CD8-positive, alpha-beta memory T cell (primary cell): ENCODE data around the gene HECTD4. TPM values are rescaled to one million over a fixed set of nuclear protein-coding genes. Genes with fewer than 3 reads are reported as not detected.

Source experiments
- CTCF ChIA-PET: fragments of 350-600 bp; sonication (Branson Sonifier 250); formaldehyde crosslinking; loops from one replicate; lab custom pipeline; 2021; ENCODE audit warnings: antibody characterized with exemption; lab: Charles Lee
- POLR2A ChIA-PET: fragments of 350-600 bp; sonication (Branson Sonifier 250); formaldehyde crosslinking; loops from one replicate; lab custom pipeline; 2021; ENCODE audit warnings: antibody characterized with exemption; lab: Charles Lee
- DNase-seq, 5 donors: peaks; one replicate each; pipeline versions ENCODE4 v3.0.0 to v3.0.0-alpha.2; 2020 to 2022; ENCODE audit warnings: mixed read lengths in 1 of 5
- H3K27ac ChIP-seq: one replicate; pipeline ENCODE4 v1.7.0; 2013; ENCODE audit warnings: low read depth, mild to moderate bottlenecking, low read length, moderate library complexity
- H3K27me3 ChIP-seq: 2 replicates; pipeline ENCODE4 v1.7.0; 2013; ENCODE audit warnings: low read length, mild to moderate bottlenecking; ENCODE audit not compliant: insufficient read depth, poor library complexity, severe bottlenecking
- H3K36me3 ChIP-seq: 2 replicates; pipeline ENCODE4 v1.7.0; 2013; ENCODE audit warnings: mild to moderate bottlenecking, low read length, moderate library complexity; ENCODE audit not compliant: insufficient read depth
- H3K4me1 ChIP-seq: 2 replicates; pipeline ENCODE4 v1.7.0; 2013; ENCODE audit warnings: mild to moderate bottlenecking, low read length, moderate library complexity; ENCODE audit not compliant: insufficient read depth
- H3K4me3 ChIP-seq: 2 replicates; pipeline ENCODE4 v1.7.0; 2013; ENCODE audit warnings: mild to moderate bottlenecking, low read length
- H3K9me3 ChIP-seq: 2 replicates; pipeline ENCODE4 v1.7.0; 2013; ENCODE audit warnings: mild to moderate bottlenecking, low read length
- H3K27ac Mint-ChIP-seq, 8 donors: one replicate each; pipeline ENCODE4 v1.8.0; 2020 to 2021; ENCODE audit warnings: mixed read lengths in 8 of 8, mild to moderate bottlenecking in 6 of 8, inconsistent platforms in 3 of 8, moderate library complexity in 3 of 8
- H3K27me3 Mint-ChIP-seq, 2 donors: one replicate each; pipeline ENCODE4 v1.8.0; 2020 to 2021; ENCODE audit warnings: mixed read lengths in 2 of 2, mild to moderate bottlenecking in 1 of 2, moderate library complexity in 1 of 2
- H3K36me3 Mint-ChIP-seq, 3 donors: one replicate each; pipeline ENCODE4 v1.8.0; 2020 to 2021; ENCODE audit warnings: mixed read lengths in 3 of 3, inconsistent platforms in 1 of 3, mild to moderate bottlenecking in 1 of 3
- H3K4me1 Mint-ChIP-seq, 3 donors: one replicate each; pipeline ENCODE4 v1.8.0; 2020 to 2021; ENCODE audit warnings: mixed read lengths in 3 of 3, inconsistent platforms in 1 of 3, mild to moderate bottlenecking in 1 of 3
- H3K4me3 Mint-ChIP-seq, 7 donors: one replicate each; pipeline ENCODE4 v1.8.0; 2020 to 2021; ENCODE audit warnings: mixed read lengths in 7 of 7, mild to moderate bottlenecking in 6 of 7, moderate library complexity in 4 of 7, inconsistent platforms in 2 of 7
- H3K9me3 Mint-ChIP-seq, 5 donors: one replicate each; pipeline ENCODE4 v1.8.0; 2020 to 2022; ENCODE audit warnings: mixed read lengths in 5 of 5, mild to moderate bottlenecking in 3 of 5, moderate library complexity in 2 of 5, inconsistent platforms in 1 of 5
- polyA plus RNA-seq: library from polyadenylated mRNA; unstranded; fragments of 300-500 nt; fragmentation: Illumina TruSeq; gene quantifications from one replicate; pipeline ENCODE4 v1.2.3, GENCODE V29; 2021
- total RNA-seq, 2 experiments: library from RNA; stranded (reverse); gene quantifications; one replicate each; pipeline ENCODE4 v1.2.3, GENCODE V29; 2021

HECTD4 gene
- total and polyA plus RNA-seq, 3 experiments from 2014 or later: 3.1 to 32.8 (median 29.7) TPM

DNA sequence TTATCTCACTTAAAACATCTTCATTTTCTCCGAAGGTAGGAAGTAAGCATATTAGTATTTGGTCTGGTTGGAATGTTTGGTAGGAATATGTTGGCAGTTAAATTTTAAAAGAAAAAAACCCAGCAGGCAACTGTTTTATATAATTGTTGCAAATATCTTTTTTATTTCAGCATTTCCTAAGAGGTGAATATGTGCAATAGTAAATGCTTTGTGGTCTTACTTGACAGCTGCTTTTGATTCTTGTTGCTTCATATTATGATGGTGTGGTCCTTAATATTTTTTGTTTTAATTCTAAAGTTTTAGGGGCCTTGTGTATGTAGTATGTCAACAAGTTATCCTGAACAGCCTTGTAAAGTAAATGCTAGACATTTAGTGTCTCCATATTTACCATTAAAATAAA is 250.5 kb downstream of the HECTD4 start:
- Mint-ChIP-seq H3K27me3 (no peaks in the 10 kb centered on the region), H3K4me1 (peaks cover 41 to 73% (median 64%) of the 10 kb centered on the region in 3 donors), H3K36me3 (peaks cover 0 to 39% (median 3%) of the 10 kb centered on the region in 3 donors), H3K9me3 (no peaks in the 10 kb centered on the region), H3K4me3 (peak overlapping the region in 3 of 7 donors; percentile 2 to 27 (median 8)), H3K27ac (peak overlapping the region in 7 of 8 donors; percentile 30 to 94 (median 75))
- no peak for DNase-seq
- Histone ChIP-seq H3K9me3 (no peaks in the 10 kb centered on the region), H3K36me3 (peaks cover 6% of the 10 kb centered on the region), H3K4me1 (peaks cover 59% of the 10 kb centered on the region), H3K4me3 (no peak overlapping the region), H3K27me3 (no peaks in the 10 kb centered on the region), H3K27ac (no peak overlapping the region)
- POLR2A ChIA-PET: interaction anchor here (0.5 to 1.1 kb wide), 3 partner anchors 22 to 208 kb away, joined by 5 to 8 read pairs (median 7); no protein-coding TSS in a partner anchor
- CTCF ChIA-PET: interaction anchor here (1.8 to 2.1 kb wide), 2 partner anchors 22 to 117 kb away, joined by 4 to 7 read pairs; partner anchors contain the start of gene NAA25

GRCh38 chr12:112130441-112130998 is 251.7 kb downstream of the HECTD4 start:
- DNase-seq: peak in 2 of 5 donors; percentile 60 to 68
- Mint-ChIP-seq H3K27me3 (no peaks in the 10 kb centered on the region), H3K4me3 (peak overlapping the region; percentile 56 to 75 (median 68)), H3K9me3 (no peaks in the 10 kb centered on the region), H3K36me3 (peaks cover 0 to 30% (median 3%) of the 10 kb centered on the region in 3 donors), H3K4me1 (peaks cover 46 to 81% (median 71%) of the 10 kb centered on the region in 3 donors), H3K27ac (peak overlapping the region; percentile 6 to 94 (median 82))
- peaks cover 6% of the 10 kb centered on the region for H3K36me3 ChIP-seq
- H3K27ac ChIP-seq: peak overlapping the region; percentile 14
- POLR2A ChIA-PET: interaction anchor here (0.6 to 1.1 kb wide), 2 partner anchors 21 to 200 kb away, joined by 5 to 8 read pairs; no protein-coding TSS in a partner anchor
- CTCF ChIA-PET: interaction anchor here (1.0 to 1.6 kb wide), 3 partner anchors 21 to 117 kb away, joined by 3 to 7 read pairs (median 6); partner anchors contain the start of genes ERP29, NAA25 and TMEM116
- peak overlapping the region; percentile 35 for H3K4me3 ChIP-seq
- no peaks in the 10 kb centered on the region for H3K9me3 ChIP-seq
- H3K4me1 ChIP-seq: peaks cover 65% of the 10 kb centered on the region
- H3K27me3 ChIP-seq: no peaks in the 10 kb centered on the region

DNA sequence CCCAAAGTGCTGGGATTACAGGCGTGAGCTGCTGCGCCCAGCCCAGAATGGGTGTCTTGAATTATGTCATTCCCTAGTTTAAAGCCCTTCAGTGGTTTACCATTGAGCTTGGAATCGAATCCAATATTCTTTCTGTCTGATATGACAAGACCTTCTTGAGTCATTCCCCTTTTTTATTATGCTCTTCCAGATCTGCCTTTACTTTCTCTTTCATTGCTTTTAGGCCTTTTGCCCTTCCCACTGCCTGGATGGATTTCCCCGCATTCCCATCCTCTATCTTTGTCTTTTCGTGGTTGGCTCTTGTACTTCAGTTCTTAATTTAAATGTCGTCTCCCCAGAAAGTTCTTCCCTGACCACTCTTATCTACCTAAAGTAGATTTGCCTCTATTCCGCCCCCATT is 255.3 kb downstream of the HECTD4 start:
- DNase-seq: no peak
- peak overlapping the region; percentile 31 for H3K27ac ChIP-seq

GRCh38 chr12:112126000-112126438 is 256.2 kb downstream of the HECTD4 start:
- Histone ChIP-seq H3K27me3 (no peaks in the 10 kb centered on the region), H3K36me3 (no peaks in the 10 kb centered on the region), H3K27ac (peak overlapping the region; percentile 85), H3K4me3 (peak overlapping the region; percentile 88), H3K4me1 (peaks cover 51% of the 10 kb centered on the region), H3K9me3 (no peaks in the 10 kb centered on the region)
- POLR2A ChIA-PET: interaction anchor here (0.6 to 2.3 kb wide), 6 partner anchors 17 to 284 kb away, joined by 3 to 23 read pairs (median 4); partner anchors contain the start of genes ERP29, MAPKAPK5, NAA25 and TMEM116
- peak overlapping the region; percentile 62 to 97 (median 83) for H3K27ac Mint-ChIP-seq
- H3K4me3 Mint-ChIP-seq: peak overlapping the region; percentile 75 to 94 (median 84)
- peaks cover 33 to 54% (median 53%) of the 10 kb centered on the region in 3 donors for H3K4me1 Mint-ChIP-seq
- no peaks in the 10 kb centered on the region for H3K9me3 Mint-ChIP-seq
- peaks cover 0 to 4% of the 10 kb centered on the region in 2 donors for H3K27me3 Mint-ChIP-seq
- DNase-seq: no peak
- H3K36me3 Mint-ChIP-seq: peaks cover 0 to 7% (median 0%) of the 10 kb centered on the region in 3 donors
- CTCF ChIA-PET: interaction anchor here (1.4 to 2.9 kb wide), 5 partner anchors 14 to 43 kb away, joined by 3 to 22 read pairs (median 5); partner anchors contain the start of gene NAA25

More for the DNA sequence above, 255.3 kb downstream of the HECTD4 start:
- peaks cover 41 to 63% (median 62%) of the 10 kb centered on the region in 3 donors for H3K4me1 Mint-ChIP-seq
- no peaks in the 10 kb centered on the region for H3K27me3 ChIP-seq
- H3K27ac Mint-ChIP-seq: peak overlapping the region; percentile 62 to 97 (median 80)
- peaks cover 60% of the 10 kb centered on the region for H3K4me1 ChIP-seq
- no peaks in the 10 kb centered on the region for H3K9me3 Mint-ChIP-seq
- H3K4me3 ChIP-seq: peak overlapping the region; percentile 88
- no peaks in the 10 kb centered on the region for H3K36me3 ChIP-seq
- CTCF ChIA-PET: interaction anchor here (1.4 to 2.9 kb wide), 3 partner anchors 15 to 43 kb away, joined by 3 to 22 read pairs (median 5); partner anchors contain the start of gene NAA25
- peaks cover 0 to 11% (median 0%) of the 10 kb centered on the region in 3 donors for H3K36me3 Mint-ChIP-seq
- H3K9me3 ChIP-seq: no peaks in the 10 kb centered on the region
- peak overlapping the region; percentile 75 to 94 (median 84) for H3K4me3 Mint-ChIP-seq
- POLR2A ChIA-PET: interaction anchor here (0.6 to 2.3 kb wide), 3 partner anchors 18 to 285 kb away, joined by 4 to 23 read pairs (median 4); partner anchors contain the start of genes MAPKAPK5 and NAA25
- peaks cover 0 to 3% of the 10 kb centered on the region in 2 donors for H3K27me3 Mint-ChIP-seq

DNA sequence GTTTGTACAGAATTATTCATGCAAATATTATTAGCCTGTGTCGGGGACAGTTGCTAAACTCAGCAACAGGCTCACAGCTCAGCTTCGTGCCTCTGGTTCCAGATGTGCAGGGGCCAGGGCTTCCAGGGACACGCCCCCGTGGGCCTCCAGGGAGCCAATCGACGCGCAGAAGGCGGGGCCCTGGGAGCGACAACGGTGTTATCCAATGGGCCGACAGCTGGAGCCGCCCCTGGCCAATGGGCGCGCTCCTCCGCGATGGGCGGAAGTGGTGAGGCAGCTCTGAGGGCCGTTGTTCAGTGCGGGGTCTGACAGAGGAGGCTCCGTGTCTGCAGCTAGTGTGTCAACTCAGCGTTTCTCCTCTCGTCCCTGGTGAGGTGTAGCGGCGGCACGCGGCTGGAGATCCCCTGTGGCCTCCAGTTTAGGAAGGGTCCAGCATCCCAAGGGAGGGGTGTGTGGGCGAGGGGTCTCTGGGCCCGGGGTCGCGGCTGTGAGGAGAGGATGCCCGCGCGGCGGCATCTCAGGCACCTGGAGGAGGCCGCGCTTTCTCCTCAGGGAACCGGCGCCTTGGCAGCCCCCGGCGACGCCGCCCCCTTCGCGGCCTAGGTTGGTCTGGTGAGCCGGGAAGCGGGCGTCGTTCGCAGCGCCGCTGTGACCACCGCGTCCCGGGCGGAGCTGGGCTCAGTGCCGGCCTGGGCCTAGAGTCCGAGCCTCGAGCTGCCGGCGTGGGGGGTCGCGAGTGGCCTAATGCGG is 256.8 kb downstream of the HECTD4 start, which contains the start of gene TRAFD1:
TRAFD1 (plus strand) TSS at position 311 of the 750 bp plus-strand sequence. CDS start 4,963 bp downstream, outside the sequence.
- DNase-seq: peak; percentile 97 to 99 (median 98)
- CTCF ChIA-PET: interaction anchor here (0.9 to 2.9 kb wide), 7 partner anchors 11 to 44 kb away, joined by 3 to 22 read pairs (median 4); partner anchors contain the start of gene NAA25
- no peaks in the 10 kb centered on the region for H3K36me3 ChIP-seq
- Mint-ChIP-seq H3K27me3 (peaks cover 0 to 9% of the 10 kb centered on the region in 2 donors), H3K4me3 (peak within 1 kb of the TSS; percentile 75 to 94 (median 84)), H3K4me1 (peaks cover 28 to 48% (median 47%) of the 10 kb centered on the region in 3 donors), H3K36me3 (peaks cover 0 to 6% (median 0%) of the 10 kb centered on the region in 3 donors), H3K9me3 (no peaks in the 10 kb centered on the region), H3K27ac (peak within 1 kb of the TSS; percentile 65 to 97 (median 85))
- no peaks in the 10 kb centered on the region for H3K9me3 ChIP-seq
- POLR2A ChIA-PET: interaction anchor here (0.6 to 2.3 kb wide), 7 partner anchors 17 to 283 kb away, joined by 3 to 23 read pairs (median 3); partner anchors contain the start of genes ERP29, MAPKAPK5, NAA25 and TMEM116
- peak within 1 kb of the TSS; percentile 85 for H3K27ac ChIP-seq
- no peaks in the 10 kb centered on the region for H3K27me3 ChIP-seq
- H3K4me3 ChIP-seq: peak within 1 kb of the TSS; percentile 88
- H3K4me1 ChIP-seq: peaks cover 45% of the 10 kb centered on the region

DNA sequence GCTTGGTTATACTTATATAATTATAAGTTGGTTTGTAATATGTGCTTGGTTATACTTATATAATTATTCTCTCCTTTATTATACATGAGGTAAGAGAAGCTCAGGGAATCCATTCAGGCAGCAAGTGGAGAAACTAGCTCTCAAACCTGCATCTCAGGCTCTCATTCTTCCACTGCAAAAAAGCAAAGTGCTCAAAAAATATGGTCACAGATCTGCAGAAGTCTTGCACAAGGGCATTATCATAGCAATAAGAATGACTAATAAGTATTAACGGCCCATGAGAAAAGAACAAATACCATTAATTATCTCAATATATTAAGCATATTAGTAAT is 257.3 kb downstream of the HECTD4 start:
- H3K4me3 ChIP-seq: no peak overlapping the region
- H3K36me3 Mint-ChIP-seq: peaks cover 0 to 6% (median 0%) of the 10 kb centered on the region in 3 donors

More for the DNA sequence above, 257.3 kb downstream of the HECTD4 start:
- Histone ChIP-seq H3K4me1 (peaks cover 42% of the 10 kb centered on the region), H3K27ac (no peak overlapping the region), H3K9me3 (no peaks in the 10 kb centered on the region), H3K36me3 (no peaks in the 10 kb centered on the region), H3K27me3 (no peaks in the 10 kb centered on the region)
- Mint-ChIP-seq H3K27me3 (peaks cover 0 to 9% of the 10 kb centered on the region in 2 donors), H3K9me3 (no peaks in the 10 kb centered on the region), H3K4me1 (peaks cover 27 to 44% (median 42%) of the 10 kb centered on the region in 3 donors), H3K4me3 (peak overlapping the region in 6 of 7 donors; percentile 75 to 94 (median 84)), H3K27ac (peak overlapping the region in 4 of 8 donors; percentile 21 to 92 (median 76))
- ChIA-PET CTCF (interaction anchor here (0.9 to 2.9 kb wide), 4 partner anchors 11 to 27 kb away, joined by 3 to 22 read pairs (median 4); partner anchors contain the start of gene NAA25), POLR2A (interaction anchor here (0.6 to 2.3 kb wide), 6 partner anchors 16 to 283 kb away, joined by 3 to 23 read pairs (median 4); partner anchors contain the start of genes ERP29, MAPKAPK5, NAA25 and TMEM116)
- DNase-seq: no peak
